OCI-LY1 (cell line): ENCODE results near the gene COL23A1.

Experiments used
- EZH2 ChIP-seq: fragments of 200-600 bp; sonication (generic), shearing (Covaris generic); IDR thresholded peaks from 2 replicates; pipeline ENCODE4 v1.8.0; 2017; ENCODE audit warnings: borderline replicate concordance, mixed run types, mild to moderate bottlenecking, antibody characterized with exemption, low read length, moderate library complexity, mixed read lengths
- TF ChIP-seq, protein P1 (sequence below): fragments of 200-600 bp; sonication (generic), shearing (Covaris generic); IDR thresholded peaks from 2 replicates; pipeline ENCODE4 v1.5.1; 2017; ENCODE audit warnings: mild to moderate bottlenecking, antibody characterized with exemption, low read length, moderate library complexity, mixed read lengths

DNA sequence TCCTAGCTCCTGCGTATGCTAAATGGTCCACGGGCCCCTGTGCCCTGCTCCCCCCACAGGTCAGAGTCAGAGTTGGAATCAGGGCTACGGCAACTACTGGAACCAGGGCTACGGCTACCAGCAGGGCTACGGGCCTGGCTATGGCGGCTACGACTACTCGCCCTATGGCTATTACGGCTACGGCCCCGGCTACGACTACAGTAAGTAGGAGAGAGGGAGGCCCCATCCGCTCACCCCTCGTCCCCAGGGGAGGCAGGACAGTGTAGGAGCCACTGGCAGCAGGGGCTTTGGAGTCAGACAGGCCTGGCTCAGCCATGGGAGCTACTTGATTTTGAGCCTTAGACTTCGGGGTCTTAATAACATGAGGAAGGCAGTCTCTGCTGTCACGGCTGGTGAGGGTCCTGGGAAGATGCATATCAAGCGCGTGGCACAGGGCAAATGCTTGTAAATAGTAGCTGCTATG is 380.1 kb downstream of the COL23A1 start:
- TF ChIP-seq EZH2: no peak
- TF ChIP-seq, protein P1, sequence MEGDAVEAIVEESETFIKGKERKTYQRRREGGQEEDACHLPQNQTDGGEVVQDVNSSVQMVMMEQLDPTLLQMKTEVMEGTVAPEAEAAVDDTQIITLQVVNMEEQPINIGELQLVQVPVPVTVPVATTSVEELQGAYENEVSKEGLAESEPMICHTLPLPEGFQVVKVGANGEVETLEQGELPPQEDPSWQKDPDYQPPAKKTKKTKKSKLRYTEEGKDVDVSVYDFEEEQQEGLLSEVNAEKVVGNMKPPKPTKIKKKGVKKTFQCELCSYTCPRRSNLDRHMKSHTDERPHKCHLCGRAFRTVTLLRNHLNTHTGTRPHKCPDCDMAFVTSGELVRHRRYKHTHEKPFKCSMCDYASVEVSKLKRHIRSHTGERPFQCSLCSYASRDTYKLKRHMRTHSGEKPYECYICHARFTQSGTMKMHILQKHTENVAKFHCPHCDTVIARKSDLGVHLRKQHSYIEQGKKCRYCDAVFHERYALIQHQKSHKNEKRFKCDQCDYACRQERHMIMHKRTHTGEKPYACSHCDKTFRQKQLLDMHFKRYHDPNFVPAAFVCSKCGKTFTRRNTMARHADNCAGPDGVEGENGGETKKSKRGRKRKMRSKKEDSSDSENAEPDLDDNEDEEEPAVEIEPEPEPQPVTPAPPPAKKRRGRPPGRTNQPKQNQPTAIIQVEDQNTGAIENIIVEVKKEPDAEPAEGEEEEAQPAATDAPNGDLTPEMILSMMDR: no peak
